Upper lobe of left lung (tissue), 4 donors: ENCODE measurements around the gene LRRC14B.

Experiments used
- CTCF ChIP-seq, 6 experiments: fragments of 450-650 bp in 4 of 6; fragments of 200-600 bp in 2 of 6; sonication (generic) in 2 of 6; IDR thresholded peaks; one replicate each; pipeline ENCODE4 v1.5.1; 2016 to 2019; ENCODE audit warnings: antibody characterized with exemption in 6 of 6
- EP300 ChIP-seq, 4 donors: sonication (generic); formaldehyde crosslinking; IDR thresholded peaks; one replicate each; pipeline ENCODE4 v1.5.1; 2017; ENCODE audit warnings: antibody characterized with exemption in 4 of 4, control low read depth in 2 of 4
- POLR2A ChIP-seq, 4 donors: fragments of 450-650 bp; IDR thresholded peaks; one replicate each; pipeline ENCODE4 v1.5.1; 2016 to 2017; ENCODE audit warnings: antibody characterized with exemption in 4 of 4, mild to moderate bottlenecking in 2 of 4
- POLR2AphosphoS5 ChIP-seq, 2 donors: sonication (generic); formaldehyde crosslinking; IDR thresholded peaks; one replicate each; pipeline ENCODE4 v1.5.1; 2017; ENCODE audit warnings: antibody characterized with exemption in 2 of 2

- TF ChIP-seq CTCF (IDR thresholded peaks at IDR 0.05) (no peak), POLR2A (IDR thresholded peaks at IDR 0.05) (no peak), POLR2AphosphoS5 (IDR thresholded peaks at IDR 0.05) (no peak), EP300 (IDR thresholded peaks at IDR 0.05) (no peak)
These were observed 825 bp downstream of the LRRC14B start for GRCh38 chr5:191949-192690.
